Neural progenitor cell (in vitro differentiated cells): ENCODE data around the gene FAM163B. TPM values are rescaled to one million over a fixed set of nuclear protein-coding genes. Genes with fewer than 3 reads are reported as not detected.

ENCODE experiments used
- DNase-seq: peaks from one replicate; pipeline ENCODE4 v3.0.0-alpha.2; 2016; ENCODE audit warnings: low spot score
- H2AFZ ChIP-seq: fragments of 200-600 bp; sonication (generic); replicated peaks from 2 replicates; pipeline ENCODE4 v1.6.1; 2016; ENCODE audit warnings: antibody characterized with exemption
- H3F3A ChIP-seq: fragments of 200-600 bp; sonication (generic); 2 replicates; pipeline ENCODE4 v1.6.1; 2016; ENCODE audit warnings: antibody characterized with exemption, low read depth
- H3K27ac ChIP-seq: fragments of 200-600 bp; sonication (generic); 2 replicates; pipeline ENCODE4 v1.5.1; 2016; ENCODE audit warnings: mild to moderate bottlenecking
- H3K27me3 ChIP-seq: fragments of 200-600 bp; sonication (generic); 2 replicates; pipeline ENCODE4 v1.6.1; 2016; ENCODE audit warnings: mild to moderate bottlenecking, moderate library complexity
- H3K36me3 ChIP-seq: fragments of 200-600 bp; sonication (generic); 2 replicates; pipeline ENCODE4 v1.5.1; 2016
- H3K4me1 ChIP-seq: fragments of 200-600 bp; sonication (generic); 2 replicates; pipeline ENCODE4 v1.6.1; 2016; ENCODE audit warnings: mixed run types
- H3K4me2 ChIP-seq: fragments of 200-600 bp; sonication (generic); 2 replicates; pipeline ENCODE4 v1.6.1; 2016
- H3K4me3 ChIP-seq: fragments of 200-600 bp; sonication (generic); 2 replicates; pipeline ENCODE4 v1.5.1; 2016
- H3K79me2 ChIP-seq: fragments of 200-600 bp; sonication (generic); 2 replicates; pipeline ENCODE4 v1.6.1; 2016; ENCODE audit warnings: low read depth
- H3K9ac ChIP-seq: fragments of 200-600 bp; sonication (generic); 2 replicates; pipeline ENCODE4 v1.6.1; 2016
- H3K9me3 ChIP-seq: fragments of 200-600 bp; sonication (generic); 2 replicates; pipeline ENCODE4 v1.5.1; 2016; ENCODE audit warnings: low read depth
- H4K20me1 ChIP-seq: fragments of 200-600 bp; sonication (generic); 2 replicates; pipeline ENCODE4 v1.6.1; 2016; ENCODE audit warnings: low read depth
- H3K27ac Mint-ChIP-seq: 3 replicates; pipeline ENCODE4 v1.8.0; 2021; ENCODE audit warnings: mixed read lengths
- H3K27me3 Mint-ChIP-seq: 2 replicates; pipeline ENCODE4 v1.8.0; 2022; ENCODE audit warnings: low read depth, mild to moderate bottlenecking, inconsistent platforms, moderate library complexity, mixed read lengths; ENCODE audit not compliant: insufficient read depth
- H3K36me3 Mint-ChIP-seq: 3 replicates; pipeline ENCODE4 v1.8.0; 2021; ENCODE audit warnings: mixed read lengths
- H3K4me1 Mint-ChIP-seq: 3 replicates; pipeline ENCODE4 v1.8.0; 2021; ENCODE audit warnings: mixed read lengths
- H3K4me3 Mint-ChIP-seq: 3 replicates; pipeline ENCODE4 v1.8.0; 2021; ENCODE audit warnings: mild to moderate bottlenecking, moderate library complexity, mixed read lengths
- H3K9me3 Mint-ChIP-seq: 3 replicates; pipeline ENCODE4 v1.8.0; 2020; ENCODE audit warnings: mixed read lengths
- CTCF ChIP-seq: fragments of 200-600 bp; sonication (generic); IDR thresholded peaks from 2 replicates; pipeline ENCODE4 v1.5.1; 2017; ENCODE audit warnings: antibody characterized with exemption, mild to moderate bottlenecking
- total RNA-seq: library from RNA; depleted of rRNA; stranded (reverse); fragments of >200 nt; gene quantifications from 2 replicates; pipeline ENCODE4 v1.2.3, GENCODE V29; 2015; ENCODE audit warnings: low replicate concordance

The FAM163B gene
- total RNA-seq, 1 donor from 2014 or later: not detected

- H3K27me3 Mint-ChIP-seq: peaks cover 4% of the 10 kb centered on the region
- Histone ChIP-seq H3F3A (peaks cover 6% of the 10 kb centered on the region), H3K9ac (no peak overlapping the region), H3K27me3 (no peaks in the 10 kb centered on the region), H3K4me2 (peak overlapping the region; percentile 45), H3K4me1 (peaks cover 29% of the 10 kb centered on the region), H3K27ac (no peak overlapping the region), H3K4me3 (no peak overlapping the region), H4K20me1 (no peaks in the 10 kb centered on the region), H3K79me2 (no peaks in the 10 kb centered on the region), H3K9me3 (no peaks in the 10 kb centered on the region), H2AFZ (no peak overlapping the region), H3K36me3 (no peaks in the 10 kb centered on the region)
- peaks cover 45% of the 10 kb centered on the region for H3K4me1 Mint-ChIP-seq
- H3K4me3 Mint-ChIP-seq: peak overlapping the region; percentile 77
- peak overlapping the region; percentile 82 for H3K27ac Mint-ChIP-seq
- H3K36me3 Mint-ChIP-seq: no peaks in the 10 kb centered on the region
- peak; percentile 51 for DNase-seq
- no peak for TF ChIP-seq CTCF
- H3K9me3 Mint-ChIP-seq: no peaks in the 10 kb centered on the region
Observed at GRCh38 chr9:133527444-133527920, 81.7 kb downstream of the FAM163B start.

Other genes with a start within 250 kb of the FAM163B start
- 102 and 155 TPM in 2 replicates for gene SURF4, start 233.3 kb downstream of the FAM163B start, total RNA-seq
- gene STKLD1, start 233.0 kb downstream of the FAM163B start, total RNA-seq: 0.58 and 0.65 TPM in 2 replicates
- gene REXO4, start 191.4 kb downstream of the FAM163B start, total RNA-seq: 17.9 and 24.9 TPM in 2 replicates
- gene ADAMTS13, start 187.0 kb downstream of the FAM163B start, total RNA-seq: 2.4 and 6.1 TPM in 2 replicates
- 15.7 and 29.3 TPM in 2 replicates for gene CACFD1, start 149.4 kb downstream of the FAM163B start, total RNA-seq
- 2.3 and 8.8 TPM in 2 replicates for gene SLC2A6, start 130.3 kb downstream of the FAM163B start, total RNA-seq
- gene MYMK, start 84.4 kb downstream of the FAM163B start, total RNA-seq: not detected in 2 replicates
- gene ADAMTSL2, start 74.7 kb downstream of the FAM163B start, total RNA-seq: 0.30 and 0.99 TPM in 2 replicates
- not detected in 2 replicates for gene DBH, start 27.0 kb upstream of the FAM163B start, total RNA-seq
- 3.9 and 9.2 TPM in 2 replicates for gene SARDH, start 129.0 kb upstream of the FAM163B start, total RNA-seq